Cardiac muscle cell (in vitro differentiated cells and primary cell): ENCODE data around the gene CD47. TPM values are rescaled to one million over a fixed set of nuclear protein-coding genes. Genes with fewer than 3 reads are reported as not detected.

Source experiments
- DNase-seq, 2 donors: peaks; one replicate each; pipeline versions ENCODE4 v3.0.0 to v3.0.0-alpha.2; 2010 to 2017; ENCODE audit warnings: low read depth in 1 of 2, low spot score in 1 of 2
- H3K27ac ChIP-seq: fragments of 200-600 bp; sonication (generic); 2 replicates; pipeline ENCODE4 v1.5.1; 2016
- H3K27me3 ChIP-seq: fragments of 200-600 bp; sonication (generic); 2 replicates; pipeline ENCODE4 v1.6.0; 2016; ENCODE audit warnings: control low read depth
- H3K36me3 ChIP-seq: fragments of 200-600 bp; sonication (generic); 2 replicates; pipeline ENCODE4 v1.5.1; 2016; ENCODE audit warnings: control low read depth
- H3K4me1 ChIP-seq: fragments of 200-600 bp; sonication (generic); 2 replicates; pipeline ENCODE4 v1.8.1; 2017; ENCODE audit warnings: low read depth, mild to moderate bottlenecking, mixed run types
- H3K4me3 ChIP-seq: fragments of 200-600 bp; sonication (generic); 2 replicates; pipeline ENCODE4 v1.5.1; 2016; ENCODE audit warnings: mild to moderate bottlenecking
- H3K9me3 ChIP-seq: fragments of 200-600 bp; sonication (generic); 2 replicates; pipeline ENCODE4 v1.5.1; 2017; ENCODE audit warnings: low read depth, mild to moderate bottlenecking, control low read depth
- CTCF ChIP-seq: IDR thresholded peaks from 2 replicates; pipeline ENCODE4 v1.5.1; 2012; ENCODE audit warnings: low read depth, mild to moderate bottlenecking, low read length
- polyA plus RNA-seq: library from polyadenylated mRNA; unstranded; fragments of >200 nt; fragmentation: Nextera tagmentation; extraction: Ambion mirVana; gene quantifications from 2 replicates; pipeline ENCODE4 v1.2.1, GENCODE V29; 2016
- total RNA-seq: library from RNA; depleted of rRNA; stranded (reverse); fragments of >200 nt; gene quantifications from 2 replicates; pipeline ENCODE4 v1.2.3, GENCODE V29; 2016

Gene CD47
- total and polyA plus RNA-seq, 2 experiments from 2014 or later, result 33.2 to 34.9 TPM

- no peaks in the 10 kb centered on the region for H3K9me3 ChIP-seq
- no peak for DNase-seq
- H3K27me3 ChIP-seq, result no peaks in the 10 kb centered on the region
Measured at GRCh38 chr3:108030960-108031359, 59.9 kb downstream of the CD47 start.

GRCh38 chr3:108029466-108029865 lies 61.4 kb downstream of the CD47 start:
- DNase-seq, result no peak
- H3K4me1 ChIP-seq, result no peaks in the 10 kb centered on the region
- TF ChIP-seq CTCF, result no peak
- no peaks in the 10 kb centered on the region for H3K36me3 ChIP-seq
- no peaks in the 10 kb centered on the region for H3K27me3 ChIP-seq
- no peak overlapping the region for H3K27ac ChIP-seq
- no peak overlapping the region for H3K4me3 ChIP-seq
- no peaks in the 10 kb centered on the region for H3K9me3 ChIP-seq

More at GRCh38 chr3:108030960-108031359, 59.9 kb downstream of the CD47 start:
- no peak overlapping the region for H3K27ac ChIP-seq
- H3K36me3 ChIP-seq, result no peaks in the 10 kb centered on the region
- TF ChIP-seq CTCF, result no peak
- no peak overlapping the region for H3K4me3 ChIP-seq
- H3K4me1 ChIP-seq, result no peaks in the 10 kb centered on the region

DNA sequence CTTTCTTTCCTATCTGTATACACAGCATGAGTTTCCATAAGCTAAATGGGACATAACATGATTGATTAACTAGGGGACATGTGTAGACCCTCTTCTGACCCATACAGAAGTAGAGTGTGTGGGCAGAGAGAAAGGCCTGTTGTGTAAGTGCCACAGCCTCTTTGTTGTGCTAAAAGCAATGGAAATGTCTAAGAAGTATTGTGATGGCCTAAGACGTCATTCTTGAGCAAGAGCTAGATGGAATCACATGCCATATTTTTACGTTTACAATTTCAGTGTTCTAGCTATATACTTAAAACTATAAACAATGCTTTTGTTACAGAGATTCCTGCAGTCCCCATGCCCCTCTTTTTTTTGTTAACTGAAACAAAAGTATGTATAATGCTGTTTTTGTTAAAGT lies 61.9 kb downstream of the CD47 start:
- no peaks in the 10 kb centered on the region for H3K4me1 ChIP-seq
- TF ChIP-seq CTCF, result no peak
- DNase-seq, result no peak
- no peak overlapping the region for H3K4me3 ChIP-seq
- no peaks in the 10 kb centered on the region for H3K36me3 ChIP-seq
- H3K27me3 ChIP-seq, result no peaks in the 10 kb centered on the region
- no peaks in the 10 kb centered on the region for H3K9me3 ChIP-seq
- H3K27ac ChIP-seq, result no peak overlapping the region

DNA sequence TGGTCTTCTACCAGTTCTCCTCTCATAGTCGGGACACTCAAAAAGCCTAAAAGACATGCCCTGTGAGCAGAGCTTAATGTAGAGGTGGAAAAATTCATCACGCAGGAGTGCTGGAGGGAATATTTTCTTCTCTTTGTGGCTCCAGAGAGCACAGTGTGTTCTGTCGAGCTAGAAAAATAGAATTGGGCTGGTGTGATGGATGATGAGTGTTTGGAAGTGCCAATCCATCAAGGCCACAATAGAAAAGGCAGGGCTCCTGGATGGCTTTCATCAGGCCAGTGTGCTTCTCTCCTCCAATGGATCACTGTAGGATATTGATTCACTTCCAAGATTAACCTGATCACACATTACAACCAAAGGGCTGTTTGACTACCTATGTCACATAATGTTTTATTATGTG lies 65.7 kb downstream of the CD47 start:
- H3K4me3 ChIP-seq, result no peak overlapping the region
- DNase-seq, result no peak
- H3K27me3 ChIP-seq, result no peaks in the 10 kb centered on the region
- no peaks in the 10 kb centered on the region for H3K9me3 ChIP-seq
- TF ChIP-seq CTCF, result no peak
- H3K36me3 ChIP-seq, result no peaks in the 10 kb centered on the region
- no peaks in the 10 kb centered on the region for H3K4me1 ChIP-seq
- H3K27ac ChIP-seq, result no peak overlapping the region

GRCh38 chr3:108024146-108024850 lies 66.5 kb downstream of the CD47 start:
- DNase-seq, result no peak
- no peaks in the 10 kb centered on the region for H3K27me3 ChIP-seq
- no peak overlapping the region for H3K4me3 ChIP-seq
- no peaks in the 10 kb centered on the region for H3K9me3 ChIP-seq
- TF ChIP-seq CTCF, result no peak
- H3K27ac ChIP-seq, result no peak overlapping the region
- H3K36me3 ChIP-seq, result no peaks in the 10 kb centered on the region
- no peaks in the 10 kb centered on the region for H3K4me1 ChIP-seq
